ENCODE data around the gene PRSS56.

Gene PRSS56

GRCh38 chr2:232573042-232573441 lies 52.9 kb downstream of the PRSS56 start:
- TF ChIP-seq CTCF (IDR thresholded peaks at IDR 0.05; ENCODE audit: low read depth, low read length, missing control alignments): no peak
- H3K4me3 ChIP-seq (replicated peaks; ENCODE audit: low read depth, low read length): no peak overlapping the region
- no peak for DNase-seq (ENCODE audit: extremely low read depth, low read depth)

GRCh38 chr2:232573771-232574435 lies 53.7 kb downstream of the PRSS56 start:
- TF ChIP-seq CTCF (IDR thresholded peaks at IDR 0.05; ENCODE audit: low read depth, low read length, missing control alignments): no peak
- no peak for DNase-seq (ENCODE audit: extremely low read depth, low read depth)
- H3K4me3 ChIP-seq (replicated peaks; ENCODE audit: low read depth, low read length): no peak overlapping the region

GRCh38 chr2:232574674-232575403 lies 54.7 kb downstream of the PRSS56 start:
- TF ChIP-seq CTCF (IDR thresholded peaks at IDR 0.05; ENCODE audit: low read depth, low read length, missing control alignments): no peak
- peak; percentile 11 for DNase-seq (ENCODE audit: extremely low read depth, low read depth)

More at GRCh38 chr2:232574674-232575403, 54.7 kb downstream of the PRSS56 start:
- no peak overlapping the region for H3K4me3 ChIP-seq (replicated peaks; ENCODE audit: low read depth, low read length)

Data from HFF-Myc (cell line).